Measurements from ENCODE around the gene FAIM2.

- no peak for TF ChIP-seq CTCF (IDR thresholded peaks at IDR 0.05)
- TF ChIP-seq POLR2A (IDR thresholded peaks at IDR 0.05) = no peak
Measured at GRCh38 chr12:49907352-49907751, 3.7 kb upstream of the FAIM2 start.
